A673 (cell line): ENCODE measurements around the gene ZNF440.

Source experiments
- EZH2 ChIP-seq: fragments of 200-600 bp; sonication (generic); IDR thresholded peaks from 2 replicates; pipeline ENCODE4 v1.6.1; 2017; ENCODE audit warnings: borderline replicate concordance, low read depth, mild to moderate bottlenecking, mixed read lengths, antibody characterized with exemption, low read length; ENCODE audit not compliant: poor library complexity, severe bottlenecking
- TF ChIP-seq, protein P1 (sequence below): fragments of 300-800, 200-600 bp; sonication (generic); conservative IDR thresholded peaks from 2 replicates; pipeline ENCODE4 v1.5.1; 2017; ENCODE audit warnings: low read depth, mild to moderate bottlenecking, antibody characterized with exemption, low read length, moderate library complexity, mixed read lengths

DNA sequence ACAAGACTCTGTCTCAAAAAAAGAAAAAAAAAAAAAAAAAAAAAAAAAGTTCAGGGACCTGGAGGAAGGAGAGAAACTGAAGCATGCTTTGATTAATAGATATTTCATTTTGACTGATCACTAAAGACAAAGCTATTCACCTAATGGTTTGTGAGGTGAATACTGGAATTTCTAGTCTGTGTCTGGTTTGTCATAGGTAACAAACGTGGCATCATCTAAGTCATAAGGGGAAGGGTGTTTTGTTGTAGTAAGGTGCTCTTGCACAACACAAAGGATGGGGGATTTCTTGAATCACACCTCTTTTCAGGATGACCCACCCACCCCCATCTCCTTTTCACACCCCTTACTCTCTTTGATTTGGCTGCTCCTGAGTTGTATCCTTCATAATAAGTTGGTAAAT, 59.7 kb downstream of the ZNF440 start:
- TF ChIP-seq, protein P1, sequence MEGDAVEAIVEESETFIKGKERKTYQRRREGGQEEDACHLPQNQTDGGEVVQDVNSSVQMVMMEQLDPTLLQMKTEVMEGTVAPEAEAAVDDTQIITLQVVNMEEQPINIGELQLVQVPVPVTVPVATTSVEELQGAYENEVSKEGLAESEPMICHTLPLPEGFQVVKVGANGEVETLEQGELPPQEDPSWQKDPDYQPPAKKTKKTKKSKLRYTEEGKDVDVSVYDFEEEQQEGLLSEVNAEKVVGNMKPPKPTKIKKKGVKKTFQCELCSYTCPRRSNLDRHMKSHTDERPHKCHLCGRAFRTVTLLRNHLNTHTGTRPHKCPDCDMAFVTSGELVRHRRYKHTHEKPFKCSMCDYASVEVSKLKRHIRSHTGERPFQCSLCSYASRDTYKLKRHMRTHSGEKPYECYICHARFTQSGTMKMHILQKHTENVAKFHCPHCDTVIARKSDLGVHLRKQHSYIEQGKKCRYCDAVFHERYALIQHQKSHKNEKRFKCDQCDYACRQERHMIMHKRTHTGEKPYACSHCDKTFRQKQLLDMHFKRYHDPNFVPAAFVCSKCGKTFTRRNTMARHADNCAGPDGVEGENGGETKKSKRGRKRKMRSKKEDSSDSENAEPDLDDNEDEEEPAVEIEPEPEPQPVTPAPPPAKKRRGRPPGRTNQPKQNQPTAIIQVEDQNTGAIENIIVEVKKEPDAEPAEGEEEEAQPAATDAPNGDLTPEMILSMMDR, result no peak
- no peak for TF ChIP-seq EZH2
